Tibial artery (tissue), 4 donors: ENCODE results near the gene HSPA9.

ENCODE experiments used
- DNase-seq, 2 donors: peaks; one replicate each; pipeline ENCODE4 v3.0.0-alpha.2; 2019
- H3K27ac ChIP-seq, 2 donors: fragments of 200-600 bp; sonication (generic) in 1 of 2; 1 replicate in 1 of 2; 2 replicates in 1 of 2; pipeline ENCODE4 v1.5.1; 2018 to 2019; ENCODE audit warnings: mild to moderate bottlenecking in 1 of 2
- H3K27me3 ChIP-seq, 2 donors: fragments of 200-600 bp; sonication (generic) in 1 of 2; one replicate each; pipeline versions ENCODE4 v1.5.1 to v1.6.0; 2016 to 2019
- H3K36me3 ChIP-seq, 3 donors: fragments of 200-600 bp; sonication (generic) in 2 of 3; one replicate each; pipeline ENCODE4 v1.5.1; 2016 to 2019; ENCODE audit warnings: mild to moderate bottlenecking in 2 of 3
- H3K4me1 ChIP-seq, 4 donors: fragments of 200-600 bp; sonication (generic) in 2 of 4; 1 replicate in 3 of 4; 2 replicates in 1 of 4; pipeline ENCODE4 v1.5.1; 2016 to 2019
- H3K4me3 ChIP-seq, 2 donors: fragments of 200-600 bp; sonication (generic) in 1 of 2; 1 replicate in 1 of 2; 2 replicates in 1 of 2; pipeline ENCODE4 v1.5.1; 2018 to 2019; ENCODE audit warnings: mild to moderate bottlenecking in 2 of 2
- H3K9me3 ChIP-seq, 3 donors: fragments of 200-600 bp; sonication (generic) in 1 of 3; one replicate each; pipeline ENCODE4 v1.5.1; 2016 to 2019
- CTCF ChIP-seq, 2 experiments: fragments of 200-600 bp in 1 of 2; fragments of 450-650 bp in 1 of 2; IDR thresholded peaks; one replicate each; pipeline ENCODE4 v1.5.1; 2017 to 2019; ENCODE audit warnings: antibody characterized with exemption in 2 of 2, mild to moderate bottlenecking in 1 of 2, moderate library complexity in 1 of 2
- intact Hi-C: fragments of 100-400 bp; cut with DNase I; formaldehyde crosslinking; loops from one replicate; pipeline ENCODE4 v1.15.0; 2023; ENCODE audit warnings: low total_unique reads

HSPA9 gene

GRCh38 chr5:138545919-138546562, 29.2 kb downstream of the HSPA9 start:
- no peak overlapping the region for H3K4me3 ChIP-seq
- H3K27me3 ChIP-seq: no peaks in the 10 kb centered on the region
- no peak for DNase-seq
- H3K27ac ChIP-seq: no peak overlapping the region
- H3K4me1 ChIP-seq: peaks cover 0 to 53% (median 36%) of the 10 kb centered on the region in 4 donors
- intact Hi-C loops: no loop called here
- no peak for TF ChIP-seq CTCF (IDR thresholded peaks at IDR 0.05)
- no peaks in the 10 kb centered on the region for H3K9me3 ChIP-seq
- H3K36me3 ChIP-seq: no peaks in the 10 kb centered on the region

GRCh38 chr5:138544181-138545134, 30.7 kb downstream of the HSPA9 start:
- no peaks in the 10 kb centered on the region for H3K9me3 ChIP-seq
- peak in 1 of 2 donors; percentile 32 for DNase-seq
- peak overlapping the region; percentile 73 to 77 for H3K4me3 ChIP-seq
- peaks cover 0 to 68% (median 49%) of the 10 kb centered on the region in 4 donors for H3K4me1 ChIP-seq
- no peaks in the 10 kb centered on the region for H3K27me3 ChIP-seq
- TF ChIP-seq CTCF (IDR thresholded peaks at IDR 0.05): no peak
- peak overlapping the region; percentile 94 to 99 for H3K27ac ChIP-seq
- intact Hi-C loops: no loop called here
- H3K36me3 ChIP-seq: no peaks in the 10 kb centered on the region

- DNase-seq: no peak
- H3K27me3 ChIP-seq: no peaks in the 10 kb centered on the region
- H3K36me3 ChIP-seq: no peaks in the 10 kb centered on the region
- H3K4me3 ChIP-seq: peak overlapping the region; percentile 73 to 77
- peak overlapping the region; percentile 94 to 99 for H3K27ac ChIP-seq
- no peaks in the 10 kb centered on the region for H3K9me3 ChIP-seq
- TF ChIP-seq CTCF (IDR thresholded peaks at IDR 0.05): no peak
- peaks cover 0 to 75% (median 52%) of the 10 kb centered on the region in 4 donors for H3K4me1 ChIP-seq
- intact Hi-C loops: loop anchor here (2.0 kb wide), 1 partner anchor 79 kb away; the partner anchor contains the start of gene EGR1
Measured at GRCh38 chr5:138543730-138544104, 31.5 kb downstream of the HSPA9 start.

- peak within 1 kb of the TSS; percentile 73 to 77 for H3K4me3 ChIP-seq
- H3K36me3 ChIP-seq: no peaks in the 10 kb centered on the region
- peak within 1 kb of the TSS; percentile 97 to 99 for H3K27ac ChIP-seq
- peaks cover 0 to 75% (median 52%) of the 10 kb centered on the region in 4 donors for H3K4me1 ChIP-seq
- H3K27me3 ChIP-seq: no peaks in the 10 kb centered on the region
- peak; percentile 100 for DNase-seq
- intact Hi-C loops: loop anchor here (2.0 kb wide), 1 partner anchor 78 kb away; the partner anchor contains the start of gene EGR1
- TF ChIP-seq CTCF (IDR thresholded peaks at IDR 0.05): peak in 1 of 2 experiments; percentile 18
- no peaks in the 10 kb centered on the region for H3K9me3 ChIP-seq
Measured at GRCh38 chr5:138542956-138543729, 32.1 kb downstream of the HSPA9 start, which contains the start of gene ETF1. TSS of gene ETF1 (minus strand) at chr5:138543236. CDS start at chr5:138542918, 318 bp downstream.
